RPMI7951 (cell line): ENCODE measurements around the gene MOCS1. TPM values are rescaled to one million over a fixed set of nuclear protein-coding genes. Genes with fewer than 3 reads are reported as not detected.

Experiments used
- DNase-seq: peaks from one replicate; pipeline ENCODE4 v3.0.0-alpha.2; 2012; ENCODE audit warnings: low read depth
- total RNA-seq: library from RNA; depleted of rRNA; stranded (reverse); fragments of >200 nt; shearing (Covaris generic); gene quantifications from 2 replicates; pipeline ENCODE4 v1.2.3, GENCODE V29; 2014; rRNA removed

The MOCS1 gene
- total RNA-seq, 1 experiment from 2014 or later, result 10.6 TPM

- no peak for DNase-seq
Observed at GRCh38 chr6:39876826-39877225, 57.4 kb downstream of the MOCS1 start.

- no peak for DNase-seq
Observed at GRCh38 chr6:39876111-39876510, 58.2 kb downstream of the MOCS1 start.

GRCh38 chr6:39873439-39873838 is 60.8 kb downstream of the MOCS1 start:
- no peak for DNase-seq

- no peak for DNase-seq
Observed at GRCh38 chr6:39870950-39871349, 63.3 kb downstream of the MOCS1 start.

GRCh38 chr6:39867592-39867991 is 66.7 kb downstream of the MOCS1 start:
- no peak for DNase-seq

GRCh38 chr6:39865011-39865888 is 69.0 kb downstream of the MOCS1 start:
- DNase-seq, result peak; percentile 46

- no peak for DNase-seq
Observed at GRCh38 chr6:39861663-39862062, 72.6 kb downstream of the MOCS1 start.

GRCh38 chr6:39859025-39859424 is 75.2 kb downstream of the MOCS1 start:
- DNase-seq, result no peak

- DNase-seq, result no peak
Observed at GRCh38 chr6:39855356-39855995, 78.8 kb downstream of the MOCS1 start.

Other genes with a start within 250 kb of the MOCS1 start
- gene KIF6, start 209.1 kb downstream of the MOCS1 start, total RNA-seq, result 2.6 and 4.9 TPM in 2 replicates
- gene DAAM2, start 142.1 kb downstream of the MOCS1 start, total RNA-seq, result 4.0 and 5.4 TPM in 2 replicates